Measurements from ENCODE around the gene PLD6.

PLD6 gene

DNA sequence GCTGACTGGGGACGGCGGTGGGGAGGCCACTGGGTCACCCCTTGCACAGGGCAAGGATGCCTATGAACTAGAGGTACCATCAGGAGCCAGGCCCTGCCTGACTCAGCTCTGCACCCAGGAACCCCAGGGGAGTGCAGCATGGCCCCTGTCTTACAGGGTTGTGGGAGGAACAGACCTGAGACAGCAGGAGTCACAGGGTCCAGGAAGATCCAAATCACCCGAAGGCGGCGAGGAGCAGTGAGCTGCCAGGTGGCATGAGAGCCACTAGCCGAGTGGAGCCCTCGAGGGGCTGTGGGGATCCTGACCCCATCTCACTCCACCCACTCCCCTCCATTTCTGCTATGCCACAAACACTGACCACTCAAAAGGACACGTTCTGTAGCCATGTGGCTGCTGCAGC lies 30.8 kb downstream of the PLD6 start:
- H3K4me3 ChIP-seq (ENCODE audit: low read depth, low read length) = no peak overlapping the region
- TF ChIP-seq, protein P1, sequence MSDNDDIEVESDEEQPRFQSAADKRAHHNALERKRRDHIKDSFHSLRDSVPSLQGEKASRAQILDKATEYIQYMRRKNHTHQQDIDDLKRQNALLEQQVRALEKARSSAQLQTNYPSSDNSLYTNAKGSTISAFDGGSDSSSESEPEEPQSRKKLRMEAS (IDR thresholded peaks at IDR 0.05; ENCODE audit: low read depth, low read length) = no peak
- TF ChIP-seq, protein P2, sequence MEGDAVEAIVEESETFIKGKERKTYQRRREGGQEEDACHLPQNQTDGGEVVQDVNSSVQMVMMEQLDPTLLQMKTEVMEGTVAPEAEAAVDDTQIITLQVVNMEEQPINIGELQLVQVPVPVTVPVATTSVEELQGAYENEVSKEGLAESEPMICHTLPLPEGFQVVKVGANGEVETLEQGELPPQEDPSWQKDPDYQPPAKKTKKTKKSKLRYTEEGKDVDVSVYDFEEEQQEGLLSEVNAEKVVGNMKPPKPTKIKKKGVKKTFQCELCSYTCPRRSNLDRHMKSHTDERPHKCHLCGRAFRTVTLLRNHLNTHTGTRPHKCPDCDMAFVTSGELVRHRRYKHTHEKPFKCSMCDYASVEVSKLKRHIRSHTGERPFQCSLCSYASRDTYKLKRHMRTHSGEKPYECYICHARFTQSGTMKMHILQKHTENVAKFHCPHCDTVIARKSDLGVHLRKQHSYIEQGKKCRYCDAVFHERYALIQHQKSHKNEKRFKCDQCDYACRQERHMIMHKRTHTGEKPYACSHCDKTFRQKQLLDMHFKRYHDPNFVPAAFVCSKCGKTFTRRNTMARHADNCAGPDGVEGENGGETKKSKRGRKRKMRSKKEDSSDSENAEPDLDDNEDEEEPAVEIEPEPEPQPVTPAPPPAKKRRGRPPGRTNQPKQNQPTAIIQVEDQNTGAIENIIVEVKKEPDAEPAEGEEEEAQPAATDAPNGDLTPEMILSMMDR (IDR thresholded peaks at IDR 0.05; ENCODE audit: low read depth, low read length) = no peak
- TF ChIP-seq POLR2A (IDR thresholded peaks at IDR 0.05; ENCODE audit: extremely low read depth, insufficient read length) (no peak), MYC (IDR thresholded peaks at IDR 0.05; ENCODE audit: low read depth, low read length) (no peak)
- no peak for DNase-seq (ENCODE audit: low read depth)

DNA sequence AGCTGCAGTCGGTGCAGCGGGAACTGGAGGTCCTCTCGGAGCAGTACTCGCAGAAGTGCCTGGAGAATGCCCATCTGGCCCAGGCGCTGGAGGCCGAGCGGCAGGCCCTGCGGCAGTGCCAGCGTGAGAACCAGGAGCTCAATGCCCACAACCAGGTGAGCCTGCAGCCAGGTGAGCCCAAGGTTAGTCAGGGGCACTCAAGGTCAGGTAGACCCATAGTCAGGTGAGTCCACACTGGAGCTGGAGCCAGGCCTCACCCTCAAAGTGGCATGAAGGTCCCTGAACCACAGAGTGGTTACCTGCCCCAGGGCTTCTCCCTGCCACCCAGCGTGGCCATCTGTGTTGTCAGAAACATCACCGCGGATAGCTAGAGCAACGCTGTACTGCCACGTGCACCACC lies 32.2 kb downstream of the PLD6 start:
- DNase-seq (ENCODE audit: low read depth) = no peak
- TF ChIP-seq, protein P2 (IDR thresholded peaks at IDR 0.05; ENCODE audit: low read depth, low read length) = no peak
- TF ChIP-seq MYC (IDR thresholded peaks at IDR 0.05; ENCODE audit: low read depth, low read length) (no peak), POLR2A (IDR thresholded peaks at IDR 0.05; ENCODE audit: extremely low read depth, insufficient read length) (no peak)
- TF ChIP-seq, protein P1 (IDR thresholded peaks at IDR 0.05; ENCODE audit: low read depth, low read length) = no peak
- H3K4me3 ChIP-seq (ENCODE audit: low read depth, low read length) = no peak overlapping the region

- TF ChIP-seq MYC (IDR thresholded peaks at IDR 0.05; ENCODE audit: low read depth, low read length) = no peak
- TF ChIP-seq POLR2A (IDR thresholded peaks at IDR 0.05; ENCODE audit: extremely low read depth, insufficient read length) = no peak
- TF ChIP-seq, protein P2 (IDR thresholded peaks at IDR 0.05; ENCODE audit: low read depth, low read length) = no peak
- TF ChIP-seq, protein P1 (IDR thresholded peaks at IDR 0.05; ENCODE audit: low read depth, low read length) = no peak
- H3K4me3 ChIP-seq (ENCODE audit: low read depth, low read length) = no peak overlapping the region
- no peak for DNase-seq (ENCODE audit: low read depth)
These were observed 33.1 kb downstream of the PLD6 start for GRCh38 chr17:17172990-17173389.

GRCh38 chr17:17172001-17172939 lies 33.9 kb downstream of the PLD6 start:
- TF ChIP-seq, protein P1 (IDR thresholded peaks at IDR 0.05; ENCODE audit: low read depth, low read length) = no peak
- TF ChIP-seq, protein P2 (IDR thresholded peaks at IDR 0.05; ENCODE audit: low read depth, low read length) = no peak
- TF ChIP-seq POLR2A (IDR thresholded peaks at IDR 0.05; ENCODE audit: extremely low read depth, insufficient read length) (no peak), MYC (IDR thresholded peaks at IDR 0.05; ENCODE audit: low read depth, low read length) (no peak)
- DNase-seq (ENCODE audit: low read depth) = no peak
- H3K4me3 ChIP-seq (ENCODE audit: low read depth, low read length) = no peak overlapping the region

DNA sequence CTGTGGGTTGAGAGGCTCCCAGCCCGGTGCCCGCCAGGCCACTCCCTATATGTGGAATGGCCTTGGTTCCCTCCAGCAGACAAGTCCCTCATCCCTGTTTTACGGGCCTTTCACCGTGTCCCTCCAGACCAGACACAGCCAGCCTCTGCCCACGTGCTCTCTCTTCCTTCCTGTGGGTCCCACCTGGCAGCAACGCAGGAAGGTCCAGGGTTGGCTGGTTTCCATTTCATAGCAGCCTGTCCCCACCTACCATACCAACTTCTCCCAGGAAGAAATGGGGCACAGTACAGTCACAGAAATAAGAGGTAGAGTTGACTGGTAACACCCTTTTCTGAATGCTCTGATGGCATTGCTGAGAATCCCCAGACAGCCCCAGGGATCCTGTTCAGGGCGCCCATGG lies 34.9 kb downstream of the PLD6 start:
- no peak for DNase-seq (ENCODE audit: low read depth)
- no peak overlapping the region for H3K4me3 ChIP-seq (ENCODE audit: low read depth, low read length)
- no peak for TF ChIP-seq POLR2A (IDR thresholded peaks at IDR 0.05; ENCODE audit: extremely low read depth, insufficient read length)
- TF ChIP-seq, protein P2 (IDR thresholded peaks at IDR 0.05; ENCODE audit: low read depth, low read length) = no peak
- TF ChIP-seq, protein P1 (IDR thresholded peaks at IDR 0.05; ENCODE audit: low read depth, low read length) = no peak
- TF ChIP-seq MYC (IDR thresholded peaks at IDR 0.05; ENCODE audit: low read depth, low read length) = no peak
